Mesenteric fat pad (tissue), 1 donor: ENCODE data around the gene PDLIM5. TPM values are rescaled to one million over a fixed set of nuclear protein-coding genes. Genes with fewer than 3 reads are reported as not detected.
A peak's percentile ranks its signal among the peaks of the same experiment; 100 is the strongest.

Experiments used
- DNase-seq: peaks from one replicate; pipeline ENCODE4 v3.0.0-alpha.2; 2020; ENCODE audit warnings: low spot score
- total RNA-seq: library from RNA; stranded (reverse); fragmentation: NEBNext Ultra II Directional; extraction: Animal tissue kit (Norgen Biotek cat#: 25700); gene quantifications from one replicate; pipeline ENCODE4 v1.2.1, GENCODE V29; 2021
- donor health status: DM: yes; HTN: yes; CAD: no.

The PDLIM5 gene
- total RNA-seq, 1 donor from 2014 or later: 125 TPM

DNA sequence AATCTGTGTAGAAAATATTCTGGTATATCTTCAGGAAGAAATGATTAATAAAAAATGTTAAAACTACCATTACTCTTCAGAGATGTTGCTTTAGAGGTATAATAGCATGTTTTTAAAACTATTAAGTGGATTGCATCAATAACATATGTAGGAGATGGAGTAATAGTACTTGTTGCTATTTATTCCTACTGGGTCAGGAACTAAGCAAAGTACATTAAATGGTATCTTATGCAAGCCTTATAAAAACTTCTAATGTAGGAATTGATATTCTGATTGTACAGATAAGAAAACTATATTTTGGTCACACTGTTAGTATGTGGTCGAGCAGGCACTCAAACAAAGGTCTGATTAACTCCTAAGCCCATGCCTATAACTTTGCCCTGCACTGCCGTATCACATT lies 31.4 kb upstream of the PDLIM5 start:
- DNase-seq: no peak

DNA sequence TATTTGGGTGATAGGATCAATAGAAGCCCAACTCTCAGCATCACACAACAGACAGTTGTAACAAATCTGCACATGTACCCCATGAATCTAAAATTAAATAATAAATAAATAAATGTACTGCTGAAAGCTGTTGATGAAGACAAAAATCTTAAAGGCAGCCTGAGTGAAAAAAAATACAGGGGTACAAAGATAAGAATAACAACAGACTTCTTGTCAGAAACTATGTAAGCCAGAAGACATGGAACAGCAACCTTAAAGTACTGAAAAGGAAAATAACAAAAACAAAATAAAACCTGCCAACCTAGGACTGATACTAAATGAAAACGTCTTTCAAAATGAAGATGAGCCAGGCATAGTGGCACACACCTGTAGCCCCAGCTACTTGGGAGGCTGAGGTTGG lies 25.0 kb upstream of the PDLIM5 start:
- DNase-seq: no peak

DNA sequence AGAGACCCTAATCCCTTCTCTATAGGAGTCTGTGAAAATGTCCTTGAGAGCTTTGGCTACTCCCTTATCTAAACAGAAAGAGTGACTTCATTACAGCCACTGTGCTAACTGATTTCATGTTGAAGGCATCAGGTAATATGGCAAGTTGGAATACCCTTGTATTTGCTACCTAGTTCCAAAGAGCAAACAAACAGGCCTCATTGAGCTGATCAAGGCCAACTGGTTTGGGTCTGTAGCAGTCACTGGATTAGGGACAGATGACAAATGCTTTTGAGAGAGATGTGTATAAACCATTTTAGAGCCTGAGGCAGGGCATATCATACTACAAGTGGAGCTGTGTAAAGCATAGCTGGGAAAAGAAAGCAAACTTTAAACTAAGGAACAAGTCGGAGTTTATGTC lies 22.9 kb upstream of the PDLIM5 start:
- no peak for DNase-seq

GRCh38 chr4:94430406-94430805 lies 21.3 kb upstream of the PDLIM5 start:
- no peak for DNase-seq

DNA sequence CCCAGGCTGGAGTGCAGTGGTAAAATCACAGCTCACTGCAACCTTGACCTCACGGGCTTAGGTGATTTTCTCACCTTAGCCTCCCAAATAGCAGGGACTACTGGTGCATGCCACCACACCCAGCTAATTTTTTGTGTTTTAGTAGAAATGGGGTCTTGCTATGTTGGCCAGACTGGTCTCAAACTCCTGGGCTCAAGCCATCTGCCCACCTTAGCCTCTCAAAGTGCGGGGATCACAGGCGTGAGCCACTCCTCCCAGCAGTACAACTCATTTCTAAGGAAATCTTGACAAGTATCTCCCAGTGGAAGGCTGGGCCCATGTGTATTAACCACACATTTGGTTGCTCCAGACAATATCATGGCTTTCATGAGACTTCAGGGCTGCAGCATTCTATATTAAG lies 20.4 kb upstream of the PDLIM5 start:
- DNase-seq: no peak

DNA sequence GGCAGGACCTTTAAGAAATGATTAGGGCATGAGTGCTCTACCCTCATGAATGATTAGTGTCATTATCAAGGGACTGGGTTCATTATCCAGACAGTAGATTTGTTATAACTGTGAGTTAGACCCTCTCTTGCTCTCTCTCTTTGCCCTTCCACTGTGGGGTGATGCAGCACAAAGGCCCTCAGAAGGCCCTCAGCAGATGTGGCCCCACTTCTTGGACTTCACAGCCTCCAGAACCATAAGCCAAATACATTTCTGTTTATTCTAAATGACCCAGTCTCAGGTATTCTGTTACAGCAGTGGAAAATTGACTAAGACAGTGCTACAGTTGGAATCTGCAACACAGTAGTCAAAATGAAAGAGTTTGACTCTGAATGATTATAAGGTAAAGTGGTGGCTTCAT lies 17.2 kb upstream of the PDLIM5 start:
- no peak for DNase-seq

GRCh38 chr4:94435874-94436273 lies 15.9 kb upstream of the PDLIM5 start:
- DNase-seq: no peak

DNA sequence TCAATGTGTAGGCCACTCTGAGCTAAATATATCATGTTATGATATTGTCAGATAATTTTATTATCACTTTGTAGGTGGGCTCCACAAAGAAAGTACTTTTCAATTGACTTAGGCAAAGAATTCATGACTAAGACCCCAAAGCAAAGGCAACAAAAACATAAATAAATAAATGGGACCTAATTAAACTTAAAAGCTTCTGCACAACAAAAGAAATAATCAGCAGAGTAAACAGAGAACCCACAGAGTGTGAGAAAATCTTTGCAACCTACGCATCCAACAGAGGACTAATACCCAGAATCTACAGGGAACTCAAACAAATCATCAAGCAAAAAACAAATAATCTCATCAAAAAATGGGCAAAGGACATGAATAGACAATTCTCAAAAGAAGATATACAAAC lies 15.2 kb upstream of the PDLIM5 start:
- DNase-seq: no peak

DNA sequence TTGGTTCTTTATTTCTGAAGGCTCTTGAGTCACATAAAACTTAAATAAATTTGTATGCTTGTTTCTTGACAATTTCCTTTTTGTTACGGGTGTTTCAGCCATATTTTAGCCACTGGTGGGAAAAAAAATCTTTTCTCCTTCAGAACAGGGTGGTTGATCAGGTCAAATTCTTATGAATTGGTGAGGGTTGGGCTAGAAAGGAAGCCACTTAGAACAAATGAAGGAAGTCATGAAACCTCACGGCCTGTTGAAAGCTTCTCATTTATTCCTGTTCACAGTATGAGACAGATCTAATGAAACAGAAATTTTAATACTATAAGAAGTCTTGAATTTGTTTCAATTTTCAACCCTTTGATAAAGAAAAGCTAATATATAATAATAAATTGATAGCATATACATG lies 12.1 kb upstream of the PDLIM5 start:
- no peak for DNase-seq

GRCh38 chr4:94441838-94442237 lies 9.9 kb upstream of the PDLIM5 start:
- DNase-seq: no peak

DNA sequence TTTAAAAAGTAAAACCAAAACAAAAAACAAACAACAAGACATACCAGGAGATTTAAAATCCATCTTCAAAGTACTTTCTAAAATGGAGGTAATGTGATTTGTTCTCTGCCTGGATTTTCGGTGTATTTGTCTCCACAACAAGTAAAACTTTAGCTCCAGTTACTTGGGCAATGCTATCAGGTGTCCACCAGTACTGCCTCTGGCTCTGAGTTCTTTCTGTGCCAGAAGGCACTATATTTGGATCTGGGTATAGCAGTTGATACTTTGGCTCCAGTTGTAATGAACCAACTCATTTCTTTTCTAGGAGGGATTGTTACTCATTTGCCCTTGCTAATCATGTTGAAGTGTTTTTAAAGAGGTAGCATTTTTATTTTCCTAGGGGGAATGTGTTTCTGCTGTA lies 9.5 kb upstream of the PDLIM5 start:
- DNase-seq: no peak

DNA sequence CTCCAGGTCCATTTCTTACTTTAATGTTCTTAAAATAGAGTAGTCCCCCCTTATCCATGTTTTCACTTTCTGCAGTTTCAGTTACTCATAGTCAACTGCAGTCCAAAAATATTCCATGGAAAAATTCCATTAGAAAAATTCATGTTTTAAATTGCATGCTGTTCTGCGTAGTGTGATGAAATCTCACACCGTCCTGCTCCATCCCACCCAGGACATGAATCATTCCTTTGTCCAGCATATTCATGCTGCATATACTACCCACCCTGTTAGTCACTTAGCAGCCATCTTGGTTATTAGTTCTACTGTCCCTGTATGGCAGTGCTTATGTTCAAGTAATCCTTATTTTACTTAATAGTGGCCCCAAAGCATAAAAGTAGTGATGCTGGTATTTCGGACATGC lies 5.4 kb upstream of the PDLIM5 start:
- DNase-seq: no peak

GRCh38 chr4:94447754-94448411 lies 3.9 kb upstream of the PDLIM5 start:
- no peak for DNase-seq

- DNase-seq: no peak
These were observed 2.8 kb upstream of the PDLIM5 start for GRCh38 chr4:94448815-94449375.

- no peak for DNase-seq
These were observed 569 bp upstream of the PDLIM5 start for GRCh38 chr4:94451051-94451694.

GRCh38 chr4:94452476-94453371 lies 982 bp downstream of the PDLIM5 start:
- peak; percentile 95 for DNase-seq

DNA sequence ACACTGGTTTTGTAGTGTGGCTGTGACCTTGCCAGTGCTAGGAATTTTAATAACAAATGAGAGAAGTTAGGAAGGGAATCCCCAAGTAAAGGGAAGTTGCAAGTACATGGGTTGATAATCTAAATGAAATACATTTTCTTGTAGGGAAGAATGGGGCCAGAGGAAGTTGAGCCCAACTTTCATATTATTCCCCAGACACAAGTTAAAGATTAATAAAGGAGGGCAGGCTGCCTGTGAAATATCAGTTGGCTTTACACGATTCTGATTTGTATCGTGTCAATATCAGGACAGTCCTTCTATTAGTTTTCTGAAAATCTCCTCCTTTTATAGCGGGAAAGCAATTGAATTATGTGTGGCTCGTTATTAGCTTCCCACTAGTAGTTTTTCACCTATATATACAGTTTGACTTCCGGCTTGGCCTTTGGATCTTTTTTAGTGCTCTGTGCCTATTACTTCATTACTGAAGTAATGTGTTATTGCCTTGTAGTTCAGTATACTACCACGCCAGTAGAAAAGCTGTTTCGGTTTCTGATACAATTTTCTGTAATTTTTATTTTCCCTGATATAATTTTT lies 1.7 kb downstream of the PDLIM5 start:
- no peak for DNase-seq

- no peak for DNase-seq
These were observed 2.7 kb downstream of the PDLIM5 start for GRCh38 chr4:94454405-94454804.

GRCh38 chr4:94455081-94455480 lies 3.3 kb downstream of the PDLIM5 start:
- no peak for DNase-seq

DNA sequence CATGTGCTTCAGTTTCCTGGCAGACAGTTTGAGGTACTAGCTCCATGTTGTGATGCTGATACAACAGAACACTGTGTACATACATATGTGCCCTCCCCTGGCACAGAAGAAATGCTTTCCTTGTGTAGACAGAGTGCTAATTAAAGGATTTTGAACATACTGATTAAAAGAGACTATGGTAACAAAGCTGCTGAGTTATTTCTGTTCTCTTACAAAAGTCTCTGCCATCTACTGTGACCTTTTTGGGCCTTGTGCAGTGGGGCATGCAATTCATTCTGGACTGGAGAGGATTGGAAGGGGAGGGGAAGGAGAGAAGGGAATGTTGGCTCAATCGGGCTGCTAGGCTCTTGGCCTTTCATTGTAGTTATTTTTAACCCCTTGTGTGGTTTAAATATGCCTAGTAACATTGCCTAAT lies 6.0 kb downstream of the PDLIM5 start:
- DNase-seq: no peak

- no peak for DNase-seq
These were observed 6.9 kb downstream of the PDLIM5 start for GRCh38 chr4:94458682-94459081.
